Stomach (tissue), 4 donors: ENCODE measurements around the gene AARS1.

Source experiments
- POLR2A ChIP-seq, 4 donors: fragments of 450-650 bp; IDR thresholded peaks; one replicate each; pipeline ENCODE4 v1.6.1; 2016; ENCODE audit warnings: antibody characterized with exemption in 4 of 4, control low read depth in 2 of 4, mild to moderate bottlenecking in 1 of 4, moderate library complexity in 1 of 4
- POLR2AphosphoS5 ChIP-seq, 3 donors: sonication (generic); formaldehyde crosslinking; IDR thresholded peaks; one replicate each; pipeline ENCODE4 v1.6.1; 2016; ENCODE audit warnings: antibody characterized with exemption in 3 of 3
- TF ChIP-seq, protein P1 (sequence below), 7 experiments: fragments of 450-650 bp in 4 of 7; fragments of 200-600 bp in 3 of 7; sonication (generic) in 3 of 7; IDR thresholded peaks; one replicate each; pipeline ENCODE4 v1.5.1; 2016 to 2019; ENCODE audit warnings: antibody characterized with exemption in 7 of 7, control low read depth in 2 of 7, mild to moderate bottlenecking in 1 of 7

DNA sequence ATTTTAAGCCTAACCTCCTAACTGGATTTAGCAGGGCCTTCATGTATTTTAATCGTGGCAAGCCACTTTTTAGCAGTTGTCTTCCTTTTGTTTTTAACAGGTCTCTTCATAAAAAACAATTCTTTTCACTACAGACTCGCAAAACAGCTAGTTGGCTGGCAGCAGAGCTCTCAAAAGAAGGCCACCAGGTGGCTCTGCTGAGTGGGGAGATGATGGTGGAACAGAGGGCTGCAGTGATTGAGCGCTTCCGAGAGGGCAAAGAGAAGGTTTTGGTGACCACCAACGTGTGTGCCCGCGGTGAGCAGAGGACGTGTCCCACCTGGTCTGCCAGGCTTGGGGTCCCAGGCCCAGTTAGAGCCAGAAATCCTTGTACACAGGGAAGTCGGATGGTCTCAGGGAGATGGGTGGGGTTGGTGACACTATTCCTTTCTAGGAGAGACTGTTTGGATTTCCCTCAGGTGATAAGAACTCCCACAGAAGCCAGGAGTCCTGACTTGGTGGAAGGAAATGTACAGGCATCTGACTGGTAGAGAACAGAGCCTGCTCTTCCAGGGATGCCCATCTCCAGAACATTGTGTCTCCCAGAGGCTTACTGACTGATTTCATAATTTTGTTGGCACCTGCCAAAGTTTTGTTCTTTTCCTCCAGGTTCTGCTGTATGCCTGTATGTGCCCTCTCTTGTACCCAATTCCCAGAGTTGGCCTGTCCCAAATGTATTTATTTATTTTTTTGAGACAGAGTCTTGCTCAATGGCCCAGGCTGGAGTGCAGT lies 42.5 kb upstream of the AARS1 start:
- TF ChIP-seq POLR2A (IDR thresholded peaks at IDR 0.05): no peak
- TF ChIP-seq, protein P1, sequence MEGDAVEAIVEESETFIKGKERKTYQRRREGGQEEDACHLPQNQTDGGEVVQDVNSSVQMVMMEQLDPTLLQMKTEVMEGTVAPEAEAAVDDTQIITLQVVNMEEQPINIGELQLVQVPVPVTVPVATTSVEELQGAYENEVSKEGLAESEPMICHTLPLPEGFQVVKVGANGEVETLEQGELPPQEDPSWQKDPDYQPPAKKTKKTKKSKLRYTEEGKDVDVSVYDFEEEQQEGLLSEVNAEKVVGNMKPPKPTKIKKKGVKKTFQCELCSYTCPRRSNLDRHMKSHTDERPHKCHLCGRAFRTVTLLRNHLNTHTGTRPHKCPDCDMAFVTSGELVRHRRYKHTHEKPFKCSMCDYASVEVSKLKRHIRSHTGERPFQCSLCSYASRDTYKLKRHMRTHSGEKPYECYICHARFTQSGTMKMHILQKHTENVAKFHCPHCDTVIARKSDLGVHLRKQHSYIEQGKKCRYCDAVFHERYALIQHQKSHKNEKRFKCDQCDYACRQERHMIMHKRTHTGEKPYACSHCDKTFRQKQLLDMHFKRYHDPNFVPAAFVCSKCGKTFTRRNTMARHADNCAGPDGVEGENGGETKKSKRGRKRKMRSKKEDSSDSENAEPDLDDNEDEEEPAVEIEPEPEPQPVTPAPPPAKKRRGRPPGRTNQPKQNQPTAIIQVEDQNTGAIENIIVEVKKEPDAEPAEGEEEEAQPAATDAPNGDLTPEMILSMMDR (IDR thresholded peaks at IDR 0.05): peak in 3 of 7 experiments; percentile 25 to 26 (median 25)
- TF ChIP-seq POLR2AphosphoS5 (IDR thresholded peaks at IDR 0.05): no peak
